GM12873 (cell line): ENCODE results near the gene PLEKHG7.
A peak's percentile ranks its signal among the peaks of the same experiment; 100 is the strongest.

ENCODE experiments used
- TF ChIP-seq, protein P1 (sequence below): IDR thresholded peaks from 2 replicates; pipeline ENCODE4 v1.5.1; 2012; ENCODE audit warnings: low read depth, mild to moderate bottlenecking, moderate library complexity, low read length, control low read depth; ENCODE audit not compliant: insufficient read depth; ENCODE audit errors: missing control alignments

The PLEKHG7 gene

GRCh38 chr12:92715625-92716024, 12.8 kb downstream of the PLEKHG7 start:
- TF ChIP-seq, protein P1, sequence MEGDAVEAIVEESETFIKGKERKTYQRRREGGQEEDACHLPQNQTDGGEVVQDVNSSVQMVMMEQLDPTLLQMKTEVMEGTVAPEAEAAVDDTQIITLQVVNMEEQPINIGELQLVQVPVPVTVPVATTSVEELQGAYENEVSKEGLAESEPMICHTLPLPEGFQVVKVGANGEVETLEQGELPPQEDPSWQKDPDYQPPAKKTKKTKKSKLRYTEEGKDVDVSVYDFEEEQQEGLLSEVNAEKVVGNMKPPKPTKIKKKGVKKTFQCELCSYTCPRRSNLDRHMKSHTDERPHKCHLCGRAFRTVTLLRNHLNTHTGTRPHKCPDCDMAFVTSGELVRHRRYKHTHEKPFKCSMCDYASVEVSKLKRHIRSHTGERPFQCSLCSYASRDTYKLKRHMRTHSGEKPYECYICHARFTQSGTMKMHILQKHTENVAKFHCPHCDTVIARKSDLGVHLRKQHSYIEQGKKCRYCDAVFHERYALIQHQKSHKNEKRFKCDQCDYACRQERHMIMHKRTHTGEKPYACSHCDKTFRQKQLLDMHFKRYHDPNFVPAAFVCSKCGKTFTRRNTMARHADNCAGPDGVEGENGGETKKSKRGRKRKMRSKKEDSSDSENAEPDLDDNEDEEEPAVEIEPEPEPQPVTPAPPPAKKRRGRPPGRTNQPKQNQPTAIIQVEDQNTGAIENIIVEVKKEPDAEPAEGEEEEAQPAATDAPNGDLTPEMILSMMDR: no peak

GRCh38 chr12:92717202-92717601, 14.4 kb downstream of the PLEKHG7 start:
- TF ChIP-seq, protein P1: peak; percentile 44

DNA sequence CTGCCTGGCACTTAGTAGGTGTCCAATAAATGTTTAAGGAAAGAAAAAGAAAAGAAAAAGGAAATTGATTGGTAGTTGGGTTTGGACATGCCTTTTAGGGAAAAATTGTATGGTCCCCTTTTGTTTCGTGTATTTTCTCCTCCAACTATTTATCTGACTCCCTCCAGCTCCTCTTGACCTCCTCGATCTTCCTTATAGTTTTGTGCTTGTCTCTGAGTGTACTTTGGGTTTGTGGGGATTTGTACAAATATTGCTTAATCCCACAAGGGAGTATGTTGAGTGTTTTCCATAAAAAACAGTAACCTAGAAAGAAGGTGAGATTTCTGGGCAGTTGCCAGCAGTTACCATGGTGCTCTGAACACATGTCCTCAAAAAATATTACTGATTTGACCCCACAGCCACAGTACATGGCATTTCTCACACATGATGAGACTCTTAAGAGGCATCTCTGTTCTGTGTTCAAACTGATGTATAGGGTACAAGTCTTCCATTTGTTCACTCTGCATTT, 15.7 kb downstream of the PLEKHG7 start:
- TF ChIP-seq, protein P1: no peak

DNA sequence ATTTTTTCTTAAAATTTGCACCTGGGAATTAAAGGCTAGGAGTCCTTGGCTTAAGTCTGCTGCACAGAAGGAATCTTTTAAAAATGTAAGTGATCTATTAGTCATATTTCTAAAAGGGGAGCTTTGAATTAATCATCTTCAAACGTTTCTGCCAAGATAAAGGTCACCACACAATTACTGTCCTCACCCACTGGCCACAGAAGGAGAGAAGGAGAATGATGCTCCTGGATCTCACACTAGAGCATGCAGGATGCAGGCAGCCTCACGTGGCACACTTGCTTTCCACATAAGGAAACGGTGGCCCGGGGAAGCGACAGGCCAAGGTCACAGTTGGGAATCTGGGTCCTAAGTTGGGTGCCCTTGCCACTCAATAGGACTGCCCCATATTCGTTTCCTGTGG, 16.9 kb downstream of the PLEKHG7 start:
- TF ChIP-seq, protein P1: no peak

DNA sequence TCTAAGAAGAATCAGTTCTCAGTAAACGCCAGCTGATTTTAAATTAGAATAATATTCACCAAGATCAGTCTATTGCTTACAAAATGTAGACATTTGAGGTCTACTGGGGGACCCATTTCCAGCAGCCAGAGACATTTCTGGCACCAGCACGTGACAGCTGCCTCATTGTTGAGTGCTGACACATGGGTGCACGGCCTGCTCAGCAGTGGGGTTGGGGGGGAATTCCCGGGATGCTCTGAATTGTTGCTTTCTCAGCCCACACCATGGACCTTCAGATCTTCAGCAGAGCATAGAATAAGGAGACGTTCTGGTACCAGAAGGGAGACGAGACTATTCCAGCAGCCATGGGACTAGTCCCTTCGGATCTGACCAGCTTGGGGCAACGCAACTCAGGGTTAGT, 18.3 kb downstream of the PLEKHG7 start:
- TF ChIP-seq, protein P1: no peak

DNA sequence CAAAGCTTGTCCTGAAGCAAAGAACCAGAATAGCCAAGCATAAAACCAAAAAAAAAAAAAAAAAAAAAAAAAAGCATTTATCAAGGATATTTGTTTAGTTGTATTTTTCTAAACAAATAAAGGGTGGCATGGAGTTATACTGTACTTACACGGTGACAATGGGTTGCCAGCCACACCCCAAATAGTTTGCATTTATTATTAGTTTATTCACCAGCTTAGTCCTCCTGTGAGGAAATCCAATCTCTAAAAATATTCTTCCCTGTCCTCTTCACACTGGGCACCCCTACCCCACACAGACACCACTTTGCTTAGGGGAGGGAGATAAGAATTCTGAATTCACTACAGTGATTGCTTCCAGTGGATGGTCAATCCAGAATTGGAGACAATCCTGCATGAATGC, 18.9 kb downstream of the PLEKHG7 start:
- TF ChIP-seq, protein P1: no peak

- TF ChIP-seq, protein P1: no peak
Observed at GRCh38 chr12:92722897-92723296, 20.1 kb downstream of the PLEKHG7 start.

DNA sequence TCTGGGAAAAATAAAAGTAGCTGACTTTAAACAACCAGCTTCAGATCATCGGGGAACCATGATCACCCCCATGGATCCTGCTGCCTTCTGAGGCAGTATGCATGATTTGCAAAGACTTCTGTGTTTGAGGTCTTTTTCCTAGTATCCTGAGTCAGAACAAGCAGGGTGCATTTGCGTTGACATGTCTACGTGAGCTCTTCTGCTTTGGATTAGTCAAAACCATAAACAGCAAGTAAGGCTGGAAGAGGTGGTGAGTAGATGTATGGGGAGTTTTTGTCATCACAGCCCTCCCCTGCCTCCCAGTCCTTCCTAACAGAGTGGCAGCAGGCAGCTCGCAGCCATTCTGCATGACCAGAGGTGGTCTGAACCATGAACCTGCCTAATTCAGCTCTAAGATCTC, 24.1 kb downstream of the PLEKHG7 start:
- TF ChIP-seq, protein P1: no peak
